ENCODE results near the gene TFAP2E.

DNA sequence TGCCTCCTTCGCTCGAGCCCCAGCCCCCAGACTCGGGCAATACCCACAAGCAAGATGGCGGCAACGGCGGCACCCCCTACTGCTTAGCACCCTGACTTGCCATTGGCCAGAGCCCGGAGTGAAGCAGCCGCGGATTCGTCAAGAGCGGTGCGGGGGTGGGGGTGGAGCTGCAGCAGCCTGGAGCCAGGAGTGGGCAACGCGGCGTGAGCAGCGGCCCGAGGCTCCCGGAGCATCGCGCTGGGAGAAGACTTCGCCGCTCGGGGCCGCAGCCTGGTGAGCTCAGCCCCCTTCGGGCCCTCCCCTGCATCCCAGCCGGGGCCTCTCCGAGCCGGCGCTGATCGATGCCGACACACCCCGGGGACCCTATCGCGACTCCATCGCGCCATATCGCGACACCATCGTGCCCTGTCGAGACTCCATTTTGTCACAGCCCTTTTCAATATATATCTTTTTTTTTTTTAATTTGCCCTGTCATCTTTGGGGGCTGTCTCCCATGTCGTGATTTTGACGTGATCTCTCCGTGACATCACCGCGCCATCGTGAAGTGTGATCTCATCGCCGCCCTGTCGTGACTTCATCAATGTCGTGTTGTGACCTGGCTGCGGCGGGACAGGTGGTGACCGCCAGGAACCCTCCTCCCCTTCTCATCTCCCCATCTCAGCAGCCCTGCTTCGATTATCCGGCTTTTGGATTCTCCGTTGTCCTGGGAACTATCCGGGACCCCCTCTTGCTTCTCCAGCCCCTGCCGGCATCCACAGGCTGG is 15.3 kb upstream of the TFAP2E start, which contains the start of gene NCDN:
- TF ChIP-seq CTCF (IDR thresholded peaks at IDR 0.05; ENCODE audit: low read depth, low read length, missing input control) (no peak), RAD21 (IDR thresholded peaks at IDR 0.05) (no peak), EGR1 (IDR thresholded peaks at IDR 0.05; ENCODE audit: low read depth in 2 of 2) (peak; percentile 98 to 100), REST (IDR thresholded peaks at IDR 0.05) (no peak), GABPA (IDR thresholded peaks at IDR 0.05 in 1 of 2, conservative IDR thresholded peaks at IDR 0.05 in 1 of 2) (peak in 1 of 2 donors; percentile 82), TAF1 (conservative IDR thresholded peaks at IDR 0.05) (no peak), YY1 (IDR thresholded peaks at IDR 0.05) (peak; percentile 100)
